OCI-LY7 (cell line): Measurements from ENCODE around the gene APBA1. TPM values are rescaled to one million over a fixed set of nuclear protein-coding genes. Genes with fewer than 3 reads are reported as not detected.

Experiments
- BruUV-seq: library from RNA; stranded (reverse); fragments of 400-500 nt; replicated peaks from 2 replicates; lab custom pipeline; 2021; lab: Mats Ljungman, UMichigan
- CTCF ChIA-PET: fragments of 300-600 bp; sonication (Branson Sonifier 250); formaldehyde crosslinking; loops from one replicate; lab custom pipeline; 2022; ENCODE audit warnings: antibody characterized with exemption; ENCODE audit not compliant: unreplicated experiment; lab: Charles Lee
- POLR2A ChIA-PET: fragments of 300-600 bp; sonication (Branson Sonifier 250); formaldehyde crosslinking; loops from one replicate; lab custom pipeline; 2022; ENCODE audit warnings: antibody characterized with exemption; lab: Charles Lee
- DNase-seq: peaks from one replicate; pipeline ENCODE4 v3.0.0-alpha.2; 2015; ENCODE audit warnings: low spot score
- H2AFZ ChIP-seq: fragments of 200-600 bp; sonication (generic), shearing (Covaris generic); 2 replicates; pipeline ENCODE4 v1.6.1; 2014; ENCODE audit warnings: mild to moderate bottlenecking, antibody characterized with exemption, low read length, moderate library complexity
- H3K27ac ChIP-seq: fragments of 200-600 bp; sonication (generic); 2 replicates; pipeline ENCODE4 v1.5.1; 2014; ENCODE audit warnings: mixed run types, low read depth, mild to moderate bottlenecking, moderate library complexity, low read length, inconsistent platforms; ENCODE audit not compliant: poor library complexity, severe bottlenecking
- H3K36me3 ChIP-seq: fragments of 200-600 bp; sonication (generic); 2 replicates; pipeline ENCODE4 v1.6.1; 2014; ENCODE audit warnings: mild to moderate bottlenecking, antibody characterized with exemption, low read length, moderate library complexity, mixed read lengths; ENCODE audit not compliant: insufficient read depth
- H3K4me1 ChIP-seq: fragments of 200-600 bp; sonication (generic); 2 replicates; pipeline ENCODE4 v1.5.1; 2014; ENCODE audit warnings: mild to moderate bottlenecking, low read length; ENCODE audit not compliant: insufficient read depth, poor library complexity, severe bottlenecking
- H3K4me2 ChIP-seq: fragments of 200-600 bp; sonication (generic); 2 replicates; pipeline ENCODE4 v1.6.1; 2014; ENCODE audit warnings: mild to moderate bottlenecking, low read length
- H3K4me3 ChIP-seq: fragments of 200-600 bp; sonication (generic); 2 replicates; pipeline ENCODE4 v1.5.1; 2014; ENCODE audit warnings: mild to moderate bottlenecking, low read depth, low read length; ENCODE audit not compliant: poor library complexity, severe bottlenecking
- H3K79me2 ChIP-seq: fragments of 200-600 bp; sonication (generic); 2 replicates; pipeline ENCODE4 v1.6.1; 2016; ENCODE audit warnings: low read depth, mild to moderate bottlenecking, low read length, moderate library complexity, mixed read lengths; ENCODE audit not compliant: insufficient read depth
- H3K9me2 ChIP-seq: fragments of 200-600 bp; sonication (generic); 2 replicates; pipeline ENCODE4 v1.6.1; 2016; ENCODE audit warnings: mild to moderate bottlenecking, low read length, mixed read lengths; ENCODE audit not compliant: insufficient read depth
- H3K9me3 ChIP-seq: fragments of 200-600 bp; sonication (generic); 2 replicates; pipeline ENCODE4 v1.6.1; 2014; ENCODE audit warnings: mild to moderate bottlenecking, mixed run types, low read length, mixed read lengths
- H4K20me1 ChIP-seq: fragments of 200-600 bp; sonication (generic); 2 replicates; pipeline ENCODE4 v1.6.1; 2014; ENCODE audit warnings: mild to moderate bottlenecking, antibody characterized with exemption, low read length, moderate library complexity, mixed read lengths; ENCODE audit not compliant: insufficient read depth
- EZH2phosphoT487 ChIP-seq: fragments of 200-600 bp; sonication (generic); IDR thresholded peaks from 2 replicates; pipeline ENCODE4 v1.6.1; 2018; ENCODE audit warnings: low read depth, borderline replicate concordance, mild to moderate bottlenecking, mixed run types, antibody characterized with exemption, low read length, moderate library complexity, mixed read lengths
- intact Hi-C: fragments of 100-400 bp; cut with micrococcal nuclease; formaldehyde crosslinking; loops from one replicate; pipeline ENCODE4 v1.10.0; 2022; ENCODE audit not compliant: unreplicated experiment
- total RNA-seq, 2 experiments: library from RNA; depleted of rRNA in 1 of 2; stranded (reverse); fragments of >200 nt in 1 of 2; shearing (Covaris generic) in 1 of 2; gene quantifications; 2 replicates each; pipeline ENCODE4 v1.2.3, GENCODE V29; 2014 to 2022
- TF ChIP-seq, protein P1 (sequence below): fragments of 200-600 bp; sonication (generic); conservative IDR thresholded peaks from 2 replicates; pipeline ENCODE4 v1.5.1; 2014; ENCODE audit warnings: mild to moderate bottlenecking, antibody characterized with exemption, low read length, moderate library complexity, mixed read lengths

APBA1 gene
- total RNA-seq, 2 experiments from 2014 or later = not detected

GRCh38 chr9:69619233-69619632 lies 52.9 kb downstream of the APBA1 start:
- DNase-seq = no peak
- H3K9me2 ChIP-seq = no peaks in the 10 kb centered on the region
- TF ChIP-seq, protein P1, sequence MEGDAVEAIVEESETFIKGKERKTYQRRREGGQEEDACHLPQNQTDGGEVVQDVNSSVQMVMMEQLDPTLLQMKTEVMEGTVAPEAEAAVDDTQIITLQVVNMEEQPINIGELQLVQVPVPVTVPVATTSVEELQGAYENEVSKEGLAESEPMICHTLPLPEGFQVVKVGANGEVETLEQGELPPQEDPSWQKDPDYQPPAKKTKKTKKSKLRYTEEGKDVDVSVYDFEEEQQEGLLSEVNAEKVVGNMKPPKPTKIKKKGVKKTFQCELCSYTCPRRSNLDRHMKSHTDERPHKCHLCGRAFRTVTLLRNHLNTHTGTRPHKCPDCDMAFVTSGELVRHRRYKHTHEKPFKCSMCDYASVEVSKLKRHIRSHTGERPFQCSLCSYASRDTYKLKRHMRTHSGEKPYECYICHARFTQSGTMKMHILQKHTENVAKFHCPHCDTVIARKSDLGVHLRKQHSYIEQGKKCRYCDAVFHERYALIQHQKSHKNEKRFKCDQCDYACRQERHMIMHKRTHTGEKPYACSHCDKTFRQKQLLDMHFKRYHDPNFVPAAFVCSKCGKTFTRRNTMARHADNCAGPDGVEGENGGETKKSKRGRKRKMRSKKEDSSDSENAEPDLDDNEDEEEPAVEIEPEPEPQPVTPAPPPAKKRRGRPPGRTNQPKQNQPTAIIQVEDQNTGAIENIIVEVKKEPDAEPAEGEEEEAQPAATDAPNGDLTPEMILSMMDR = no peak
- no peak for TF ChIP-seq EZH2phosphoT487
- no peaks in the 10 kb centered on the region for H4K20me1 ChIP-seq
- no peaks in the 10 kb centered on the region for H3K4me1 ChIP-seq
- H3K79me2 ChIP-seq = no peaks in the 10 kb centered on the region
- H3K36me3 ChIP-seq = no peaks in the 10 kb centered on the region
- ChIA-PET CTCF (no interaction called here), POLR2A (no interaction called here)
- no TSS peak for BruUV-seq
- intact Hi-C loops = loop anchor here (1.0 kb wide), 1 partner anchor 18 kb away; no protein-coding TSS in a partner anchor
- no peaks in the 10 kb centered on the region for H3K9me3 ChIP-seq
- no peak overlapping the region for H3K27ac ChIP-seq
- no peak overlapping the region for H3K4me3 ChIP-seq
- no peak overlapping the region for H3K4me2 ChIP-seq
- no peak overlapping the region for H2AFZ ChIP-seq

DNA sequence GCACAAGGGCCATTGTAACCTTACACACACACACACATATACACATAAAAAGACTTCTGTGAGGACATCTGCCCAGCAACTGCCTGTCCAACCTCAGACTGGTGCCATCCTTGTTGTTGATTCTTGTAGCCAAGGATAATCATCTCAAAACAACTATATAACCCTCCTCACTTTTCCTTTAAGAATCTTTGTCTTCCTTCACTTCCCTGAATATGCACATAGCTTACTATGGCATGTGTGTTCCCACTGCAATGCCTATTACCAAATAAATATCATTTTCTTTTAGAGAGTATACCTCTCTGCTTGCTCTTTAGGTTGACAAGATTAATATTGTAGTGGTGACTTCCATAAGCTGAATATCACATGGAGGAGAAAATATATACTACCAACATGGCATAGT lies 55.2 kb downstream of the APBA1 start:
- no peak for DNase-seq
- H3K36me3 ChIP-seq = no peaks in the 10 kb centered on the region
- no peak overlapping the region for H2AFZ ChIP-seq
- H3K79me2 ChIP-seq = no peaks in the 10 kb centered on the region
- POLR2A ChIA-PET = no interaction called here
- no peaks in the 10 kb centered on the region for H3K9me2 ChIP-seq
- intact Hi-C loops = no loop called here
- no peak overlapping the region for H3K4me3 ChIP-seq
- no peaks in the 10 kb centered on the region for H3K4me1 ChIP-seq
- H3K9me3 ChIP-seq = no peaks in the 10 kb centered on the region
- BruUV-seq = no TSS peak
- TF ChIP-seq EZH2phosphoT487 = no peak
- TF ChIP-seq, protein P1 = no peak
- CTCF ChIA-PET = no interaction called here
- no peaks in the 10 kb centered on the region for H4K20me1 ChIP-seq
- no peak overlapping the region for H3K4me2 ChIP-seq
- no peak overlapping the region for H3K27ac ChIP-seq

DNA sequence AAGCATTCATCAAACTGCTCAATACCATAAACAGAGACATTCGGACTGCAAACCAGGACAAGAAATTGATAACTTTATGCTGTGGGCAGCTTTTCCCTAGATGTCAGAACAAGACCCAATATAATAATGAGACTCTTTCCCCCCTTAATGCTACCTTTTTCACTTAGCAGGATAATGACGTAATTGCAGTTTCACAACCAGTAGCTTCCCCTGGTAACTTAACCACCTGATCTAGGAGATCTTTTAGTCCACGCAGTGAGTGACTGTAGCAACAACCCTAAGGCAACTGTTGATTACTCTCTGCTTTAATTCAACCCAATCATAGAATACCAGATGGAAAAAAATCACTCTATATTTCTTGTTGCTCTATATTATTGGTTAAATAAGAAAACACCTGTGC lies 56.3 kb downstream of the APBA1 start:
- no TSS peak for BruUV-seq

More for the DNA sequence above, 56.3 kb downstream of the APBA1 start:
- CTCF ChIA-PET = no interaction called here
- Histone ChIP-seq H3K4me1 (no peaks in the 10 kb centered on the region), H2AFZ (no peak overlapping the region), H3K4me3 (no peak overlapping the region), H4K20me1 (no peaks in the 10 kb centered on the region), H3K4me2 (no peak overlapping the region), H3K9me2 (0 out of 2 replicates have a peak, but pooled peaks cover 3% of the 10 kb centered on the region), H3K27ac (no peak overlapping the region), H3K9me3 (no peaks in the 10 kb centered on the region), H3K36me3 (no peaks in the 10 kb centered on the region), H3K79me2 (no peaks in the 10 kb centered on the region)
- POLR2A ChIA-PET = no interaction called here
- intact Hi-C loops = no loop called here
- DNase-seq = no peak
- TF ChIP-seq, protein P1 = no peak
- TF ChIP-seq EZH2phosphoT487 = no peak
